Central memory CD8-positive, alpha-beta T cell (primary cell): ENCODE results near the gene CCDC148.
"Not testable (repeated sequence)": the region's sequence is repeated elsewhere in the genome, so short reads cannot be mapped to it uniquely, and the experiment has no call there.

ENCODE experiments used
- ATAC-seq: fragments of 150-1000 bp; cut with Tn5 transposase; replicated peaks from 2 replicates; pipeline ENCODE4 v1.10.0; 2022; ENCODE audit warnings: mild to moderate bottlenecking, moderate FRiP score, moderate number of reproducible peaks; ENCODE audit not compliant: poor library complexity, severe bottlenecking; ENCODE audit errors: extremely low read depth
- DNase-seq, 2 donors: peaks; one replicate each; pipeline ENCODE4 v3.0.0; 2021; ENCODE audit warnings: low spot score in 2 of 2
- H3K27ac Mint-ChIP-seq: one replicate; pipeline ENCODE4 v1.8.0; 2022; ENCODE audit warnings: low read depth, mild to moderate bottlenecking, moderate library complexity, mixed read lengths
- H3K27me3 Mint-ChIP-seq: one replicate; pipeline ENCODE4 v1.8.0; 2022; ENCODE audit warnings: mixed read lengths
- H3K36me3 Mint-ChIP-seq: one replicate; pipeline ENCODE4 v1.8.0; 2022; ENCODE audit warnings: mild to moderate bottlenecking, moderate library complexity, mixed read lengths; ENCODE audit not compliant: insufficient read depth
- H3K4me1 Mint-ChIP-seq: one replicate; pipeline ENCODE4 v1.8.0; 2022; ENCODE audit warnings: mixed read lengths
- H3K4me3 Mint-ChIP-seq: one replicate; pipeline ENCODE4 v1.8.0; 2022; ENCODE audit warnings: mild to moderate bottlenecking, moderate library complexity, mixed read lengths
- H3K9me3 Mint-ChIP-seq: one replicate; pipeline ENCODE4 v1.8.0; 2022; ENCODE audit warnings: mixed read lengths

The CCDC148 gene

GRCh38 chr2:158234497-158234896, 222.1 kb downstream of the CCDC148 start:
- H3K27me3 Mint-ChIP-seq = no peaks in the 10 kb centered on the region
- DNase-seq (no peak), ATAC-seq (no peak)
- H3K27ac Mint-ChIP-seq = no peak overlapping the region
- H3K36me3 Mint-ChIP-seq = peaks cover 2% of the 10 kb centered on the region
- no peak overlapping the region for H3K4me3 Mint-ChIP-seq
- H3K4me1 Mint-ChIP-seq = no peaks in the 10 kb centered on the region
- no peaks in the 10 kb centered on the region for H3K9me3 Mint-ChIP-seq

GRCh38 chr2:158232476-158232875, 224.1 kb downstream of the CCDC148 start:
- H3K4me1 Mint-ChIP-seq = no peaks in the 10 kb centered on the region
- no peaks in the 10 kb centered on the region for H3K27me3 Mint-ChIP-seq
- H3K4me3 Mint-ChIP-seq = no peak overlapping the region
- H3K9me3 Mint-ChIP-seq = no peaks in the 10 kb centered on the region
- ATAC-seq (no peak), DNase-seq (no peak)
- H3K36me3 Mint-ChIP-seq = peaks cover 2% of the 10 kb centered on the region
- H3K27ac Mint-ChIP-seq = no peak overlapping the region

- DNase-seq (no peak), ATAC-seq (no peak)
- H3K27ac Mint-ChIP-seq = no peak overlapping the region
- H3K4me1 Mint-ChIP-seq = no peaks in the 10 kb centered on the region
- H3K4me3 Mint-ChIP-seq = no peak overlapping the region
- no peaks in the 10 kb centered on the region for H3K9me3 Mint-ChIP-seq
- no peaks in the 10 kb centered on the region for H3K36me3 Mint-ChIP-seq
- H3K27me3 Mint-ChIP-seq = no peaks in the 10 kb centered on the region
Observed at GRCh38 chr2:158228943-158229508, 227.5 kb downstream of the CCDC148 start.

- H3K36me3 Mint-ChIP-seq, H3K27ac Mint-ChIP-seq, H3K9me3 Mint-ChIP-seq, H3K4me3 Mint-ChIP-seq, ATAC-seq, DNase-seq, H3K4me1 Mint-ChIP-seq: not testable (repeated sequence)
- peaks cover 16% of the 10 kb centered on the region for H3K27me3 Mint-ChIP-seq
Observed at GRCh38 chr2:158223066-158223465, 233.5 kb downstream of the CCDC148 start.

- DNase-seq = no peak
- Mint-ChIP-seq H3K4me3 (no peak overlapping the region), H3K4me1 (no peaks in the 10 kb centered on the region), H3K9me3 (no peaks in the 10 kb centered on the region), H3K36me3 (no peaks in the 10 kb centered on the region), H3K27me3 (peaks cover 16% of the 10 kb centered on the region), H3K27ac (no peak overlapping the region)
- ATAC-seq = no peak
Observed at GRCh38 chr2:158221063-158222020, 235.2 kb downstream of the CCDC148 start.

GRCh38 chr2:158217593-158217992, 239.0 kb downstream of the CCDC148 start:
- Mint-ChIP-seq H3K27ac (no peak overlapping the region), H3K4me1 (no peaks in the 10 kb centered on the region), H3K36me3 (no peaks in the 10 kb centered on the region), H3K9me3 (no peaks in the 10 kb centered on the region), H3K4me3 (no peak overlapping the region), H3K27me3 (peaks cover 16% of the 10 kb centered on the region)
- no peak for DNase-seq
- no peak for ATAC-seq

GRCh38 chr2:158214431-158214830, 242.1 kb downstream of the CCDC148 start:
- Mint-ChIP-seq H3K4me3 (no peak overlapping the region), H3K27ac (no peak overlapping the region), H3K36me3 (no peaks in the 10 kb centered on the region), H3K9me3 (no peaks in the 10 kb centered on the region), H3K4me1 (no peaks in the 10 kb centered on the region), H3K27me3 (peaks cover 12% of the 10 kb centered on the region)
- no peak for DNase-seq
- ATAC-seq = no peak

- no peaks in the 10 kb centered on the region for H3K36me3 Mint-ChIP-seq
- ATAC-seq (no peak), DNase-seq (no peak)
- H3K4me1 Mint-ChIP-seq = no peaks in the 10 kb centered on the region
- H3K27me3 Mint-ChIP-seq = peaks cover 5% of the 10 kb centered on the region
- H3K27ac Mint-ChIP-seq = no peak overlapping the region
- no peaks in the 10 kb centered on the region for H3K9me3 Mint-ChIP-seq
- H3K4me3 Mint-ChIP-seq = no peak overlapping the region
Observed at GRCh38 chr2:158213773-158214172, 242.8 kb downstream of the CCDC148 start.

- DNase-seq = no peak
- Mint-ChIP-seq H3K9me3 (no peaks in the 10 kb centered on the region), H3K36me3 (no peaks in the 10 kb centered on the region), H3K27ac (no peak overlapping the region), H3K27me3 (no peaks in the 10 kb centered on the region), H3K4me1 (no peaks in the 10 kb centered on the region), H3K4me3 (no peak overlapping the region)
- ATAC-seq = no peak
Observed at GRCh38 chr2:158212301-158212700, 244.3 kb downstream of the CCDC148 start.

- Mint-ChIP-seq H3K36me3 (no peaks in the 10 kb centered on the region), H3K9me3 (no peaks in the 10 kb centered on the region), H3K27me3 (no peaks in the 10 kb centered on the region), H3K27ac (no peak overlapping the region), H3K4me3 (no peak overlapping the region), H3K4me1 (no peaks in the 10 kb centered on the region)
- ATAC-seq = no peak
- no peak for DNase-seq
Observed at GRCh38 chr2:158211502-158211901, 245.1 kb downstream of the CCDC148 start.

- Mint-ChIP-seq H3K9me3 (no peaks in the 10 kb centered on the region), H3K4me1 (no peaks in the 10 kb centered on the region), H3K27me3 (peaks cover 8% of the 10 kb centered on the region), H3K36me3 (peaks cover 2% of the 10 kb centered on the region), H3K4me3 (no peak overlapping the region), H3K27ac (no peak overlapping the region)
- no peak for ATAC-seq
- DNase-seq = no peak
Observed at GRCh38 chr2:158207354-158207753, 249.2 kb downstream of the CCDC148 start.

GRCh38 chr2:158205215-158205614, 251.3 kb downstream of the CCDC148 start:
- no peak for DNase-seq
- Mint-ChIP-seq H3K4me1 (no peaks in the 10 kb centered on the region), H3K36me3 (peaks cover 2% of the 10 kb centered on the region), H3K9me3 (no peaks in the 10 kb centered on the region), H3K4me3 (no peak overlapping the region), H3K27ac (no peak overlapping the region), H3K27me3 (peaks cover 17% of the 10 kb centered on the region)
- no peak for ATAC-seq

- no peak for ATAC-seq
- no peak overlapping the region for H3K27ac Mint-ChIP-seq
Observed at GRCh38 chr2:158204741-158205165, 251.8 kb downstream of the CCDC148 start.

More at GRCh38 chr2:158204741-158205165, 251.8 kb downstream of the CCDC148 start:
- Mint-ChIP-seq H3K9me3 (no peaks in the 10 kb centered on the region), H3K27me3 (peaks cover 17% of the 10 kb centered on the region), H3K36me3 (peaks cover 2% of the 10 kb centered on the region), H3K4me3 (no peak overlapping the region), H3K4me1 (no peaks in the 10 kb centered on the region)
- no peak for DNase-seq
